Activated T-cell treated with anti-CD3 and anti-CD28 coated beads for 4 hours (primary cell): Measurements from ENCODE around the gene ADSL.

Source experiments
- DNase-seq: peaks from one replicate; pipeline ENCODE4 v3.0.0-alpha.2; 2020

ADSL gene

GRCh38 chr22:40420341-40421081 lies 74.2 kb downstream of the ADSL start:
- no peak for DNase-seq

DNA sequence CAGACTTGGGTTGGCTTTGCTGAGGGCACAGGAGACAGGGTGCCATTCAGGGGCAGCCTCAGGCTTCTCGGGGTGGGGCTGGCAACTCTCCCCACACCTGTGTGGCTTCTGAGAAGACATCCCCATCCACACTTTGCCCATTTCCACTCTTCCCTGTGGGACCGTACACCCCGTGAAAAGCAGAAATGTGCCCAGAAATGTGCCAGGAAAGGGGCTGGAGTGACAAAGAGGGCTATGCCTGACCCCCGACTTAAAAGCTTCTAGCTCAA lies 74.7 kb downstream of the ADSL start:
- DNase-seq, result no peak

- DNase-seq, result no peak
Measured at GRCh38 chr22:40421941-40422340, 75.6 kb downstream of the ADSL start.

GRCh38 chr22:40422558-40423309 lies 76.4 kb downstream of the ADSL start:
- no peak for DNase-seq

DNA sequence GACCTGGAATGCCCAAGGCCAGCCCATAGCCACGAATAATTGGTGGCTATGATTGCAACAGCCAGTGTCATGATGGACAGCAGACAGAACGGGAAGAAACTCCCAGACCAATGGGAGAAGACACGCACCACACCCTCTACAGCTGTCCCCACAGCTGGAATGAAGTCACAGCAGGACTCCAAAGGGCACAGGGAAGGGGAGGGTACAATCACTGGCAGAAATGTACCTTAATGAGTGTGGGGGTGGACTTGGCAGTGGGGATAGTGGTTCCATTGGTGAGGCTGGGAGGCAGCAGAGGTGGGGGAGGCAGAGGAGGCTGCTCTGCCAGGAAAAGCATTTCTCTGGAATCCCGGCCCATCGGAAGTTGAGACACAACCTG lies 77.0 kb downstream of the ADSL start:
- no peak for DNase-seq

DNA sequence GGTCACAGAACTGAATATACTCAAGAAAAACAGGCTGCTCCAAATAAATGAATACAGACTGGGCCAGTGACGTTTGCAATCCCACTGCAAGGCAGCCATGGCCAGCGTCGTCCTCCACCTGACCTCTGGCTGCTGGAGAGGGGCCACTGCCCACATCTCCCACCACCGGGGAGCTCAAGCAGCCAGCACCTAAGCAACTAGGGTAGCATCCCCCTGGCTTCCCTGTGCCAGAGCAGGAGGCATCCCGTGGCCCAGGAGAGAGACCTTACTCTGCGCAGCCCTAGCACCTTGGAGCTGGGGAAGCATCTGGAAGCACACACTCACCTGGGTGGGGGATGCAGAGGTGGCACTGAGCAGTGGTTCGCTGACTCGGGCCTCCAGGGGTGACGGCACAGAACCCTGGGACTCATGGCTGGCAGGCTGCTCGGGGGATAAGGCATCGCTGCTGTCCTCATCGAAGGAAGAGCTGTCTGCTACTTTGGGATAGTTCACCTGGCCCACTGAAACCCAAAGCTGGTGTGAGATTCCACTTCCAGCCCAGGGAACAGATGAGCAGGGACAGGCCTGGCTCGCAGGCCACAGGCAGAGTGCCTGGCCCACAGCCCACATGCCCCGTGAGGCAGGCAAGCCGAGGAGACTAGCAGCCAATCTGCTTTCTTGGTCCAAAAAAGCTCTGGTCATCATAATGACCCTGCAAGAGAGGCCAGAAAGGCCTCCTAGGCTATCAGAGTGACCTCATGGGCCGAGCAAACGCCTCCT lies 77.8 kb downstream of the ADSL start:
- DNase-seq, result no peak

DNA sequence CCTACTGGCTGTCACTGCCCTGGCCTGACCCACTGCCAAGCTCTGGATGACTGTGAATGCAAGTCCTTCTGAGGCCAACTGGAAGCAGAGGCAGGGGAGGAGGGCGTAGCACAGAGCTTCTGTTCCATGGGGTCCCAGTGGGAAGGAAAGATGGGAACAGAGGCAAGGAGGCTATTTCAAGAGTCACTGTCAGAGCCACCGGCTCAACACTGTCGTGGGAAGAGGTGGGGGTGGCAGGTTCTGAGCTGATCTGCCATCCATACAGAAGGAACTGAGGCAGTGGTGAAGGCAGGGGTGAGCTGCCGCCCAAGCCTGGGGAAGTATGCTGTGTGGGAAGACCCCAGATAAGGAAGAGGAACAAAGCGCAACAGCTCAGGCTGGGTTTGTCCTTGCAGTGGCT lies 78.8 kb downstream of the ADSL start:
- no peak for DNase-seq

DNA sequence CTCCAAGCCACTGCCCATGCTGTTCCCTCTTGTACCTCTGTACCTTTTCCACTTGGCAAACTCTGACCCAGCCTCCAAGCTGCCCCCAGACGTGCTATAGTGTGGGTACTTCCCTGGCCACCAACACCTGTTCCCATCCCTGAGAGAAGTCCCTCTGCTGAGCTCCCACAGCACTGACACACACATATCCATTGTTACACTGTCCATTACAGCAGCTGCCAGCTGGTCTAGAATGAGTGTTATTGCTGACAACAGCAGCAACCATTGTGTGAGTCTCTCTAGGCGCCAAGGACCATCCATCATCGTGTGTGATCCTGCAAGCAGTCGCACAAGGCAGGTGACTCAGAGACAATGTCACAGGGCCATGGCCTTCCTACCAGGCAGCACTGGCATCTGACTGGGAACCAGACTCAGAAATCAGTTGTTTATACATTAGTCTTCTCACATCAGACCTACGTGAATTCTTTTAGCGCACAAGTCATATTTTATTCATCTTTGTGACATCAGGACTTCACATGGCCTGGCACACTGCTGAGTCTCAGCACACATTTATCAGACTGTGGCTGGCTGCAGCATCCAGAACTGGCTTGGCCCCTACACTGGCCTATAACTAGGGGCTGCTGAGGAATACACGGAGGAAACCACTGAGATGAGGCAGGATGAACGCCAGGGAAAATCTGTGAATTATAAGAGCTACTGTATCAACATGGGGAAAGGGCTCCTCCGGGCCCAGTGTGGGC lies 80.5 kb downstream of the ADSL start:
- DNase-seq, result no peak

GRCh38 chr22:40428796-40429195 lies 82.5 kb downstream of the ADSL start:
- no peak for DNase-seq

DNA sequence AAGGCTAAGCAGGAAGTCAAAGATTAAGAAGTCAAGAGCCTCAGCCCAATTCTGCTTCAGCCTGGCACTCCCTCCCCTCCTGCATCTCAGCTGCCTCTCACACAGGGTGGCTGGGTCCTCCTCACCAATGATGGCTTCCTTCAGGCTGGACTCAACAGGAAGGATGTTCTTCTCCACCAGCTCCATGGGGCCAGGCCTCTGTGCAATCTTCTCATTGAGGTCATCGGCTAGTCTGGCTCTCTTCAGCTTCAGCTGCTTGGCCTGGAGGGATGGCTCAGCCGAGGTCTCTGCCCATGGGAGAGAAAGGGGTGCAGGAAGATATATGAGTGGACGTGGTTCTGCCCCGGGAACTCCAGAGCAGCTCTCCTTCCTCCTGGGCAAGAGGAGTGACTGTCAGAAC lies 83.2 kb downstream of the ADSL start:
- DNase-seq, result no peak

DNA sequence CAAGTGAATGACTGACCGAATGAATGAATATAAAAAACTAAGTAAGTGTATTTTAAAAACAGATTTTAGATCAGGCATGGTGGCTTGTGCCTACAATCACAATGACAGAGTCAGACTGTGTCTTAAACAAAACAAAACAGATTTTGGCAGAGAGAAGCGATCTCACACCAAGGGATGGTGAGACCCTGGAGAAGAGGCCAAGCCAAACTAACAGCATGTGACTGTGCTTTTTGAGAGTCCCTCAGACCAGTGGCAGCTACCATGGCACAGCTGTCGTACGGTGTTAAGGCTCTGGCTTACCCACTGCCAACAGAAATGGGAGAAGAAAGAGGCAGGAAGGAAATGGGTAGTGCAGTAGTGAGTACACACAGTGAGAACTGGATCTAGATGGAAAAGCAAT lies 84.7 kb downstream of the ADSL start:
- no peak for DNase-seq

DNA sequence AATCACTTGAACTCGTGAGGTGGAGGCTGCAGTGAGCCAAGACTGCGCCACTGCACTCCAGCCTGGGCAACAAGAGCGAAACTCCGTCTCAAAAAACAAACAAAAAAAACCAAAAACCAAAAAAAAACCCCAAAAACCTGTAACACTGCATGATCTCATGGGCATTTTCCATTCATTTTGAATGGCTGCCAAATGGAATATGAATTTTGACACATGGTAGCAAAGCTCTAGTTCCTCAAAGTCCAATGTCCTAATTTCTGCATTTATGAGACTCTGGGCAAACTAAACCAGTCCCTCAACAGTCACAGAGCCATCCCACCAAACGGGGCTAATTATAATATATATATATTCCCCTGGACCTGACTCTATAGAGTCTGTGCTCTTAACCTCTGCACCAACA lies 85.9 kb downstream of the ADSL start:
- no peak for DNase-seq

- no peak for DNase-seq
Measured at GRCh38 chr22:40432625-40433024, 86.3 kb downstream of the ADSL start.

- DNase-seq, result no peak
Measured at GRCh38 chr22:40433416-40434090, 87.3 kb downstream of the ADSL start.

- no peak for DNase-seq
Measured at GRCh38 chr22:40434106-40434505, 87.8 kb downstream of the ADSL start.

GRCh38 chr22:40434745-40435144 lies 88.4 kb downstream of the ADSL start:
- no peak for DNase-seq

DNA sequence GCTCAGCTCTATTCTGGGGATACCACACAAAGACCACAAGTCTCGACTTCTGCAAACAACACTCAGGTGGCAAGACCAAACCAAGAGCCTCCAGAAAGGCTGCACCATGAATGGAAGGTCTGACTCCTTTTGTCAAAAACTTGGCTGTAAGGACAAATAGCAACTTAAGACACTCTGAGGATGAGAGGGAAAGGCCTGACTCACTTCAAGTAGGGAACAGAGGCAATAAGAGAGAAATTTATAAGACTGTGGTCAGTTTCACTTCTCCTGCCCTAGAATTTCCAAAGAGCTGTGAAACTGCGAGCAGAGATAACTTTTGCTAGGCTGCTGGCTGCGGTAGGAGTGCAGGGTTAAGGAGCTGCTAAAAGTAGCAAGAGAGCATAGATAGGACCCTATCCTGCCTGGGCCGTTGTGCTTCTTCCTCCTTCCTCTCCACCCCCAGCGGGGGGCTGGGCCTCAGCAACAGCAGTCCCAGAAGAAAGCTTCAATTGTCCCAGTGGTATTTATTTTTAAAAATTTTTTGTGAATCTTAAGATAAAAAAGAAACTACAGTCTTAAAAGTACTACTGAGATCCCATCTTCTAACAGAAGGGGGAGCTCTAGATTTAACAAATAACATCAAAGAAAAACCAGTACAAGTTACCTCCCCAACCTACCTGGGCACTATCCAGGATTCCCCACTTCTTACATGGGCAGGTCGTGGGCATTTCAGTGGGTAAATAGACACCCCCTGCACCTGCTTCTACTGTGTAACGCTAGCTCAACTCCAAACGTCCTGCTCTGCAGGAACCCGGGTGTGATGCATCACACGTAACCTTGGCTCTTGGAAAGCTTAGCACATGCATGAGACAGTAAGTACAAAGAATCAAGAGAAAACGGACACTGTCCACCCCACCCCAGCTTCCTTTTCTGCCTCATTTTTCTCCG lies 90.5 kb downstream of the ADSL start:
- DNase-seq, result no peak
